Measurements from ENCODE around the gene STK24. TPM values are rescaled to one million over a fixed set of nuclear protein-coding genes. Genes with fewer than 3 reads are reported as not detected.

STK24 gene
- total and polyA plus RNA-seq, 4 donors, result 39.9 to 64.5 (median 58.1) TPM

DNA sequence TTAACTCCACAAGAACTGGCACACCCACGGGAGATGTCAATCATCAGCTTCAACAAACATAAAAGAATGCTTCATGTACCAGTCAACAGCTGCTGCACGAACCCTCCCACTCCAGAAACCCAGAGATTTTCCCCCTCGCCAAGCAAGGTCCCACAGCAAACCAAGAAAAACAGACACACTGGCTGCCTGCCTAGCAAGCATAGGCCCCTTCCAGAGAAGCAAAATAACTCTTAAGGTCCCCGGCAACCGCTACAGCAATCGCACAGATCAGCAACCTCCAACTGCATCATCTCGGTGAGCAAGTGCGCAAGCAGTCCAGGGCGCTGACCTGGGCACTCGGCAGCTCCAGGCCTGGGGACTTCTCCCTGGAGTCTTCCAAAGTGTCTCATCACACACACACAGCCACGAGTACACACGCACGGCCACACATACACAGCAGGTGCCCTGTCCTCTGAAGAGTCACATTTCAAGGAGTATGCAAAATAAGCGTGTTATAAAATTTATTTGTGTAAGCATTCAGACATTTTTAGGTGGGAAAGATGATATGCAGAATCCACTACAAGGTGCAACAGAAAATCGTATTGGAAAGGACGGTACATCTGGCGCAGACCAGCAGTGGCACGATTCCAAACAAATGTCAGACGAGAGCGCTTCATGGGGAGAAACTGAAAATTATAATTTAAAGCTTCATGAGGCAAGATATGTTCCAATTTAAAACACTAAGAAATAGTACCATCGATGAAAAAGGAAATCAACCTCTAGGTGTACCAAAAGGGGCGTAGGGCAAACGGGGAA lies 125.0 kb downstream of the STK24 start:
- DNase-seq (peak; percentile 86 to 88), ATAC-seq (ENCODE audit: low FRiP score) (peak; percentile 80)
- Histone ChIP-seq H3K4me1 (ENCODE audit: control insufficient read depth in 1 of 2, insufficient read depth in 2 of 2, low read length in 2 of 2) (peaks cover 0 to 5% of the 10 kb centered on the region in 2 donors), H3K27ac (ENCODE audit: low read depth in 1 of 2, low read length in 2 of 2) (peak overlapping the region in 1 of 2 donors; percentile 39), H3K27me3 (ENCODE audit: control insufficient read depth in 1 of 2, insufficient read depth in 2 of 2, low read length in 1 of 2) (no peaks in the 10 kb centered on the region), H3K36me3 (ENCODE audit: control insufficient read depth in 1 of 2, insufficient read depth in 2 of 2, low read length in 1 of 2) (no peaks in the 10 kb centered on the region), H3K9me3 (ENCODE audit: control insufficient read depth, low read length) (no peaks in the 10 kb centered on the region), H3K4me3 (ENCODE audit: low read length in 2 of 2) (no peak overlapping the region)
- WGBS, 2 donors, result 23 to 29% methylated on average over 23 of the region's 23 CpGs
- intact Hi-C loops (cut with DNase I), result loop anchor here (2.0 to 5.0 kb wide), 2 partner anchors 33 to 125 kb away; partner anchors contain the start of gene STK24 (in 2 of the 2)

DNA sequence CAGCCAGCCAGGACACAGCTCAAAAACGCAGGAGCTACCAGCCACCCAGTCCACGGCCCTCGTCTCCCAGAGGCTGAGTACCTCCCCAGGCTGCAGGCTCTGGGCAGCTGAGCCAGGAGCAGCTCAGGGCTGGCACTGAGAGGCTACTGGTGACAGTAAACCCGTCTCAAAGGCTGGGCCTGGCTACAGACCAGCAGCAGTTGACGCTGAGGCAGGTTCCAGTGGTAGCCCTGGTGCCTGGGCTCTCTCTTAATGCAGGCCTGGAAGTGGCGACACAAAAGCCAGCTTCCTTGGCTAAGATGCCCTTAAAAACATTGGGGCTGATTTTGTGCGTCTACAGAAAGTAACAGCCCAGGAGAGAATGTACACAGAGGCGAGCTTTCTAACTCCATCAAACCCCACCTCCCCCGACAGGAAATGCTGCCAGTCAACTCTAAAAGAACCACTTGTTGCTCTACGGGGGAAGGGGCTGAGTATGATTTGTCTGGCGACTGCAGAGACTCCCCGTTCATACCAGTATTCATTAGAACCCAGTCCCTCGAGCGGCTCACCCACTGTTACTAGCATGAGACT lies 126.3 kb downstream of the STK24 start:
- Histone ChIP-seq H3K27ac (ENCODE audit: low read depth in 1 of 2, low read length in 2 of 2) (peak overlapping the region in 1 of 2 donors; percentile 31), H3K36me3 (ENCODE audit: control insufficient read depth in 1 of 2, insufficient read depth in 2 of 2, low read length in 1 of 2) (no peaks in the 10 kb centered on the region), H3K9me3 (ENCODE audit: control insufficient read depth, low read length) (no peaks in the 10 kb centered on the region), H3K27me3 (ENCODE audit: control insufficient read depth in 1 of 2, insufficient read depth in 2 of 2, low read length in 1 of 2) (no peaks in the 10 kb centered on the region), H3K4me1 (ENCODE audit: control insufficient read depth in 1 of 2, insufficient read depth in 2 of 2, low read length in 2 of 2) (peaks cover 0 to 5% of the 10 kb centered on the region in 2 donors), H3K4me3 (ENCODE audit: low read length in 2 of 2) (no peak overlapping the region)
- 41 to 47% methylated on average over 14 of the region's 14 CpGs for WGBS, 2 donors
- ATAC-seq (ENCODE audit: low FRiP score), result peak; percentile 15
- intact Hi-C loops (cut with DNase I), result loop anchor here (2.0 to 5.0 kb wide), 2 partner anchors 34 to 127 kb away; partner anchors contain the start of gene STK24 (in 2 of the 2)
- no peak for DNase-seq

GRCh38 chr13:98450026-98450425 lies 126.9 kb downstream of the STK24 start:
- Histone ChIP-seq H3K36me3 (ENCODE audit: control insufficient read depth in 1 of 2, insufficient read depth in 2 of 2, low read length in 1 of 2) (no peaks in the 10 kb centered on the region), H3K9me3 (ENCODE audit: control insufficient read depth, low read length) (no peaks in the 10 kb centered on the region), H3K27me3 (ENCODE audit: control insufficient read depth in 1 of 2, insufficient read depth in 2 of 2, low read length in 1 of 2) (no peaks in the 10 kb centered on the region), H3K27ac (ENCODE audit: low read depth in 1 of 2, low read length in 2 of 2) (no peak overlapping the region), H3K4me1 (ENCODE audit: control insufficient read depth in 1 of 2, insufficient read depth in 2 of 2, low read length in 2 of 2) (peaks cover 0 to 5% of the 10 kb centered on the region in 2 donors), H3K4me3 (ENCODE audit: low read length in 2 of 2) (no peak overlapping the region)
- ATAC-seq (ENCODE audit: low FRiP score), result no peak
- no peak for DNase-seq
- intact Hi-C loops (cut with DNase I), result loop anchor here (2.0 to 5.0 kb wide), 2 partner anchors 35 to 127 kb away; partner anchors contain the start of gene STK24 (in 2 of the 2)
- 38 to 59% methylated on average over 1 of the region's 1 CpG for WGBS, 2 donors

GRCh38 chr13:98449273-98449672 lies 127.6 kb downstream of the STK24 start:
- H3K36me3 ChIP-seq (ENCODE audit: control insufficient read depth in 1 of 2, insufficient read depth in 2 of 2, low read length in 1 of 2), result no peaks in the 10 kb centered on the region
- 85 to 88% methylated on average over 16 of the region's 16 CpGs for WGBS, 2 donors
- H3K27ac ChIP-seq (ENCODE audit: low read depth in 1 of 2, low read length in 2 of 2), result no peak overlapping the region
- no peaks in the 10 kb centered on the region for H3K27me3 ChIP-seq (ENCODE audit: control insufficient read depth in 1 of 2, insufficient read depth in 2 of 2, low read length in 1 of 2)
- no peaks in the 10 kb centered on the region for H3K9me3 ChIP-seq (ENCODE audit: control insufficient read depth, low read length)
- H3K4me1 ChIP-seq (ENCODE audit: control insufficient read depth in 1 of 2, insufficient read depth in 2 of 2, low read length in 2 of 2), result peaks cover 0 to 3% of the 10 kb centered on the region in 2 donors
- DNase-seq, result no peak
- no peak for ATAC-seq (ENCODE audit: low FRiP score)
- H3K4me3 ChIP-seq (ENCODE audit: low read length in 2 of 2), result no peak overlapping the region
- intact Hi-C loops (cut with DNase I), result loop anchor here (5.0 to 10.0 kb wide), 4 partner anchors 203 to 393 kb away; partner anchors contain the start of gene FARP1 (in 1 of the 2)

GRCh38 chr13:98448642-98448928 lies 128.3 kb downstream of the STK24 start:
- ATAC-seq (ENCODE audit: low FRiP score), result no peak

DNA sequence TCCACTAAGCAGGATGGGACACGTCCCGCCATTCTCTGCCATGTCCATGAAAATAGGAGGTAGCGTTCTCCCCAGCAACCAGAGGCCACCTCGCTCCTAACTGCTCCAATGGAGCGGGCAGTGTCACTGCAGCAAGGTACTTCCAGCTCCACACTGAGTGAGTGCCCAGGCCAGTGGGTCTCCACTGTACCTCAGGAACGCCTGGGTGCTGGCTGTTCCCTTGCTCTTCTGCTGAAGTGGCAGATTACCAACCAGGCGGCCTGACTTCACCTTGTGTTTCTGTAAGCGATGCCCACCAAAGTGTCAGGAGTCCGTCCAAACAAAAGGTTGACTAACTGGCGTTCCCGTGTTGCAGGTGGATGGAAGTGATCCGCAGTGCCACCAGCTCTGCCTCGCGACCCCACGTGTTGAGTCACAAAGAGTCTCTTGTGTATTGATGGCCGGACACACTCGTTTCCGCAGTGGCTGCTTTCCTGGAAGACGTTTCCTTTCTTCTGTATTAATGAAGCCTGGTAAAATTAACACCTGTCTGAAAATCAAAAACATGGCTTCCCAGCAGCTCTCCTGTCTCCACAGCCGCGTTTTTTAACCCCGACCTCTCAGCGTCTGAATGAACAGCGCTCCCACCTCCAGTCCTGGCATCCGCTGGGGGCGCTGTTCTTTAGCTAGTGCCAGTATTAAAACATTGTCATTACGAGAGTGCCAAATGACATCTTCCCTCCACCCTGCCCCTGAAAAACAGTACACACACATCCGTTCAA lies 128.8 kb downstream of the STK24 start:
- Histone ChIP-seq H3K27me3 (ENCODE audit: control insufficient read depth in 1 of 2, insufficient read depth in 2 of 2, low read length in 1 of 2) (no peaks in the 10 kb centered on the region), H3K9me3 (ENCODE audit: control insufficient read depth, low read length) (no peaks in the 10 kb centered on the region), H3K4me1 (ENCODE audit: control insufficient read depth in 1 of 2, insufficient read depth in 2 of 2, low read length in 2 of 2) (peaks cover 0 to 3% of the 10 kb centered on the region in 2 donors), H3K36me3 (ENCODE audit: control insufficient read depth in 1 of 2, insufficient read depth in 2 of 2, low read length in 1 of 2) (no peaks in the 10 kb centered on the region), H3K27ac (ENCODE audit: low read depth in 1 of 2, low read length in 2 of 2) (no peak overlapping the region), H3K4me3 (ENCODE audit: low read length in 2 of 2) (no peak overlapping the region)
- ATAC-seq (ENCODE audit: low FRiP score), result no peak
- intact Hi-C loops (cut with DNase I), result loop anchor here (5.0 to 10.0 kb wide), 4 partner anchors 204 to 394 kb away; partner anchors contain the start of gene FARP1 (in 1 of the 2)
- no peak for DNase-seq
- WGBS, 2 donors, result 92 to 94% methylated on average over 28 of the region's 28 CpGs

More at GRCh38 chr13:98448642-98448928, 128.3 kb downstream of the STK24 start:
- H3K36me3 ChIP-seq (ENCODE audit: control insufficient read depth in 1 of 2, insufficient read depth in 2 of 2, low read length in 1 of 2), result no peaks in the 10 kb centered on the region
- no peak overlapping the region for H3K27ac ChIP-seq (ENCODE audit: low read depth in 1 of 2, low read length in 2 of 2)
- WGBS, 2 donors, result 90 to 97% methylated on average over 5 of the region's 5 CpGs
- no peak overlapping the region for H3K4me3 ChIP-seq (ENCODE audit: low read length in 2 of 2)
- no peaks in the 10 kb centered on the region for H3K27me3 ChIP-seq (ENCODE audit: control insufficient read depth in 1 of 2, insufficient read depth in 2 of 2, low read length in 1 of 2)
- peaks cover 0 to 3% of the 10 kb centered on the region in 2 donors for H3K4me1 ChIP-seq (ENCODE audit: control insufficient read depth in 1 of 2, insufficient read depth in 2 of 2, low read length in 2 of 2)
- intact Hi-C loops (cut with DNase I), result loop anchor here (5.0 to 10.0 kb wide), 4 partner anchors 204 to 394 kb away; partner anchors contain the start of gene FARP1 (in 1 of the 2)
- H3K9me3 ChIP-seq (ENCODE audit: control insufficient read depth, low read length), result no peaks in the 10 kb centered on the region
- no peak for DNase-seq

GRCh38 chr13:98447130-98447529 lies 129.8 kb downstream of the STK24 start:
- Histone ChIP-seq H3K27me3 (ENCODE audit: control insufficient read depth in 1 of 2, insufficient read depth in 2 of 2, low read length in 1 of 2) (no peaks in the 10 kb centered on the region), H3K36me3 (ENCODE audit: control insufficient read depth in 1 of 2, insufficient read depth in 2 of 2, low read length in 1 of 2) (no peaks in the 10 kb centered on the region), H3K27ac (ENCODE audit: low read depth in 1 of 2, low read length in 2 of 2) (no peak overlapping the region), H3K4me1 (ENCODE audit: control insufficient read depth in 1 of 2, insufficient read depth in 2 of 2, low read length in 2 of 2) (peaks cover 0 to 3% of the 10 kb centered on the region in 2 donors), H3K4me3 (ENCODE audit: low read length in 2 of 2) (no peak overlapping the region), H3K9me3 (ENCODE audit: control insufficient read depth, low read length) (no peaks in the 10 kb centered on the region)
- no peak for ATAC-seq (ENCODE audit: low FRiP score)
- intact Hi-C loops (cut with DNase I), result loop anchor here (5.0 to 10.0 kb wide), 4 partner anchors 205 to 395 kb away; partner anchors contain the start of gene FARP1 (in 1 of the 2)
- no peak for DNase-seq
- WGBS, 2 donors, result 93 to 98% methylated on average over 5 of the region's 5 CpGs

DNA sequence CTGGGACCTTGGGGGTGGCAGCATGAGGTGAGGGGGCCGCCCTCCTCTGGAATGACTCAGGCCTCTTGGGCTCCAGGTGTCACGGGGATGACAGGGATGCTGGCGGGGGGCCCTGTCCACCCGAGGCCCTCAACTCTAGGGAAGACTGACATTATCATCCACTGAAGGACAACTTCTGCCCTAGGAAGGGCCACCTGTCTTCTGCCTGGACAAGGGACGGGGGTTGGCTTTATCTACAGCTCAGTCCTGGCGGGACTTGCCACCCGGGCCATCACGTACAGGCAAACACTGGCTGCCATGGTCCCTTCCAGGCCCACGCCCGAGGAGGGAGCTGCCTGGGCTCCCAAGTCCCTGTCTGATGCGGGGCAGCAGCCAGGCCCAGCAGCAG lies 130.7 kb downstream of the STK24 start:
- intact Hi-C loops (cut with DNase I), result loop anchor here (5.0 to 10.0 kb wide), 4 partner anchors 206 to 396 kb away; partner anchors contain the start of gene FARP1 (in 1 of the 2)
- ATAC-seq (ENCODE audit: low FRiP score) (no peak), DNase-seq (no peak)
- Histone ChIP-seq H3K27me3 (ENCODE audit: control insufficient read depth in 1 of 2, insufficient read depth in 2 of 2, low read length in 1 of 2) (no peaks in the 10 kb centered on the region), H3K27ac (ENCODE audit: low read depth in 1 of 2, low read length in 2 of 2) (no peak overlapping the region), H3K9me3 (ENCODE audit: control insufficient read depth, low read length) (no peaks in the 10 kb centered on the region), H3K36me3 (ENCODE audit: control insufficient read depth in 1 of 2, insufficient read depth in 2 of 2, low read length in 1 of 2) (no peaks in the 10 kb centered on the region), H3K4me1 (ENCODE audit: control insufficient read depth in 1 of 2, insufficient read depth in 2 of 2, low read length in 2 of 2) (peaks cover 0 to 3% of the 10 kb centered on the region in 2 donors), H3K4me3 (ENCODE audit: low read length in 2 of 2) (no peak overlapping the region)
- WGBS, 2 donors, result 92 to 93% methylated on average over 10 to 11 of the region's 11 CpGs

Measured in aorta (tissue), 5 donors.